HG03025 (cell line): ENCODE measurements around the gene TUT4.
"Not testable (repeated sequence)": the region's sequence is repeated elsewhere in the genome, so short reads cannot be mapped to it uniquely, and the experiment has no call there.

ENCODE experiments used
- ATAC-seq: cut with Tn5 transposase; IDR thresholded peaks from one replicate; pipeline ENCODE4 v1.9.1; 2021; ENCODE audit warnings: mild to moderate bottlenecking, moderate library complexity; ENCODE audit not compliant: unreplicated experiment, low FRiP score

Gene TUT4

GRCh38 chr1:52552505-52553361, at the start of gene TUT4:
TUT4 (minus strand) TSS chr1:52553092; CDS start chr1:52526280, 26,812 bp downstream.
- peak; percentile 49 for ATAC-seq

DNA sequence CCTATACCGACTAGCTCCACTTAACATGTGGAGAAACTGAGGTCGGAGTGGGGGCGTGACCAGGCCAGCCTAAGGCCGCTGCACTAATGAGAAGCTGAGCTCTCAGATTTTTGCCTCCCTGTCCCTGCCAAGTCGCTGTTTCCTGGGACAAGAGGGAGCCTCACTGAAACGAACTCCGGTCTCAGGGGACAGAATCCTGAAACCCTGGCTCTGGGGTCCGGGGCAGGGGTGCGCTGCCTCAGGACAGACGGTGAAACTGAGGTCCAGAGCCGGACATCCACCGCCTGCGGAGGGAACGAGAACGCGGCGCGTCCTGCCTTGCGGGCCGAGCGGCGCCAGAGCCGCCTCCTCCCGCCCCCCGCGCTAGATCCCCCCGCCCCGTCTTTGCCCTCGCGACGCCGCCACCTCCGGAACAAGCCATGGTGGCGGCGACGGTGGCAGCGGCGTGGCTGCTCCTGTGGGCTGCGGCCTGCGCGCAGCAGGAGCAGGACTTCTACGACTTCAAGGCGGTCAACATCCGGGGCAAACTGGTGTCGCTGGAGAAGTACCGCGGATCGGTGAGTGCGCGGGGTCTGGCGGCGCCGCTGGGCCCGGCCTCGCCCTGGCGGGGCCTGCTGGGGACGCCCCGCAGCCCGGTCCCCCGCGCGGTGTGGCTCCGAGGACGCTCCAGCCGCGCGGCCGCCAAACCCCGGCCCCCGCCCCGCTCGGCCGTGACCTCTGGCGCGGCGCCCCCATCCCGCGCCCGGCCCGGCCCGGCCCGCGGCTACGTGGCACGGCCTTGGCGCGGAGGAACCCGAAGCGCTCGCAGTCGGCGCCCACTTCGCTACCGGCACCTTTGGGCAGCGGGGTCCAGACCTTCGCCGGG, 49.3 kb upstream of the TUT4 start, which contains the start of gene GPX7:
GPX7 (plus strand) TSS at position 381 of the 865 bp plus-strand sequence; CDS start at position 420, 39 bp downstream.
- no peak for ATAC-seq

- ATAC-seq: no peak
Measured at GRCh38 chr1:52601519-52601918, 48.6 kb upstream of the TUT4 start.

DNA sequence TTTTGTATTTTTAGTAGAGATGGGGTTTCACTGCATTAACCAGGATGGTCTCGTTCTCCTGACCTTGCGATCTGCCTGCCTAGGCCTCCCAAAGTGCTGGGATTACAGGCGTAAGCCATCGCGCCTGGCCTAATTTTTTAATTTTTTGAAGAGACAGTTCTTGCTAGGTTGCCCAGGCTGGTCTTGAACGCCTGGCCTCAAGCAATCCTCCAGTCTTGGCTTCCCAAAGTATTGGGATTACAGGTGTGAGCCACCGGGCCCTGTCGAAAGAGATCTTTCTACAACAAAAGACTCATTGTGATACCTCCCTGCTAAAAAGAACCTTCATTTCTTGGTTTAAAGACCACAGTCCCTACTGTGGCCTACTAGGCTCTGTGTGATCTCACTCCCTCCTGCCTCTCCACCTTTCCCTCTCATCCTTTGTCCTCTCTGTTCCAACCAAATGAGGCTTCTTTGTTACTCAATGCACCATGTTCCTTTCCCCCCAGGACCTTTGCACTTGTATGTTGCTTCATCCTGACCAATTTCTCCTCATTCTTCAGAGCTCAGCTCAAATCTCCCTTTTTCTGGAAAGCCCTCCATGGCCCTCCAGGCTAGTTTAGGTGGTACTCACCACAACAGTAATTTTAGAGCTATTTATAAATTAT, 47.8 kb upstream of the TUT4 start:
- no peak for ATAC-seq

DNA sequence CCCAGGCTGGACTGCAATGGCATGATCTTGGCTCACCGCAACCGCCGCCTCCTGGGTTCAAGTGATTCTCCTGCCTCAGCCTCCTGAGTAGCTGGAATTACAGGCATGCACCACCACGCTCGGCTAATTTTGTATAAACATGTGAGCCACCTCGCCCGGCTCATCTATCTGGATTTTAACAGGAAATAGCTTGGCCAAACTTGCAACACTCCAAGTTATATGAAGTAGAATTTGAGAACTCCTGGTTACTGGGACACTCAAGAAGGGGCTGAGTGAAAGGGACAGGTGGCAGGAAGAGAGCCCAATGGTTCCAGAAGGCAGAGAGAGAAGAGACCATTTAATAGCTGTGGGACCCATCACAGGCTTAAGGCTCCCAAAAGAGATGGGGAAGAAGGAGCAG, 46.3 kb upstream of the TUT4 start:
- no peak for ATAC-seq

GRCh38 chr1:52598729-52599128, 45.8 kb upstream of the TUT4 start:
- no peak for ATAC-seq

DNA sequence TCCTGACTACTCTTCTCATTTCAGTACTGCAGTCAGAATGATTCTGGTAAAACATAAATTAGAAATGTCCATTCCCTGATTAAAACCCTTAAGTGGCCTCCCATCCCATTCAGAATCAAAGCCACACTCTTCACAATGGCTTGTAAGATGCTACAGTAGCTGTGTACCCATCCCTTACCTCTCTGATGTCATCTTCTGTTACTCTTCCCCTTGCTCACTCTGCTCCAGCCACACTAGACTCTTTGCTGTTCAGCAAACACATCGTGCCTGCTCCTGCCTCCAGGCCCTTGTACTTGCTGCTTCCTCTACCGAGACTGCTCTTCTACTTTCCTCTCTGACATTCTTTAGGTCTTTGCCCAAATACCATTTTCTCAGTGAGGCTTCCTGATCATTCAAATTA, 45.0 kb upstream of the TUT4 start:
- ATAC-seq: no peak

- ATAC-seq: no peak
Measured at GRCh38 chr1:52595061-52595460, 42.2 kb upstream of the TUT4 start.

- ATAC-seq: no peak
Measured at GRCh38 chr1:52593495-52593894, 40.6 kb upstream of the TUT4 start.

DNA sequence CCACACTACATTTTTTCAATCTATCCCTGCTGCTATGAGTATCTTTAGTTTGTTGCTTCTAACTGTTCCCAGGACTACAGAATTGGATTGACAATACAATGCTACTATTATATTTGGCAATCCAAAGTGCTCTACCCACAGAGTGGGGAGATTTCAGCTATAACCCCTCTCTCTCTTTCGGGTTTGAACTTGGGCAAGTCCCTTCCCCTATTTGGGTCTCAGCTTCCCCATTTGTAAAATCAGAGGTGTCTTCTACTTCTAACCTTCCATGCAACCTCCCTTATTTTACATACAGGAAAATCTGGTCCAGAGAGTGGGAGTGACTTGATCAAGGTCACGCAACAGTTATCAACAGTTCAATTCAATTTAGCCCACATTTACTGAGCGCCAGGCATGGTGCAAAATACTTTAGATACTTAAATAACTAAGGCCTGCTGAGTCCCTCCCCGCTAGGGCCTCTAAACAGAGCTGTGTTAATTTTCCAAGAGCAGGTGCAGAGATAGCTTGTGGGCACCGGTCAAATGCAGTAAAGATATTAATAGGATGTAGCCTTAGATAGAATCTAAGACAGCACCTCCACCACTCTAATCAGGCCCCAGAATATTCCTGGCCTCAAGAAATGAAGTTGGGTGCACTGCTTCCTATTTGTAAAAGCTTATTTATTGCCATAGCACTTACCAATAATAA, 39.9 kb upstream of the TUT4 start:
- no peak for ATAC-seq

DNA sequence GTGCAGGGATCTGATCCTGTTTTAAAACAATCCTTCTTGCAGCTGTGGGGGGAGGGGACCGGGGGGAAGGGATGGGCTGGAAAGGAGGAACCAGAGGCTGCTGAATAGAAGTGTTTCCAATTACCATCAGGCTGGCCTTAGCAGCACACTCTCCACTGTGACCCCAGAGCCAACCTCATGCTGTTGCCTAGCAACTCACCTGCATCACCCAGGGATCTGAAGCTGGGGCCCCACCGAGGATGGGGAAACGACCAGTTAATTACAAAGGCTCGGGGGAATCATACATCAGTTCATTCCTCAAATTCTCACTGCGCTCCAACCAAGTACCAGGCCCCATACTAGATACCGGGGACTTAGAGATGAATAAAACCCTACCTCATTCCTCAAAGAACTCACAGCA, 37.4 kb upstream of the TUT4 start:
- ATAC-seq: no peak

- no peak for ATAC-seq
Measured at GRCh38 chr1:52588535-52588934, 35.6 kb upstream of the TUT4 start.

GRCh38 chr1:52588027-52588426, 35.1 kb upstream of the TUT4 start:
- ATAC-seq: no peak

DNA sequence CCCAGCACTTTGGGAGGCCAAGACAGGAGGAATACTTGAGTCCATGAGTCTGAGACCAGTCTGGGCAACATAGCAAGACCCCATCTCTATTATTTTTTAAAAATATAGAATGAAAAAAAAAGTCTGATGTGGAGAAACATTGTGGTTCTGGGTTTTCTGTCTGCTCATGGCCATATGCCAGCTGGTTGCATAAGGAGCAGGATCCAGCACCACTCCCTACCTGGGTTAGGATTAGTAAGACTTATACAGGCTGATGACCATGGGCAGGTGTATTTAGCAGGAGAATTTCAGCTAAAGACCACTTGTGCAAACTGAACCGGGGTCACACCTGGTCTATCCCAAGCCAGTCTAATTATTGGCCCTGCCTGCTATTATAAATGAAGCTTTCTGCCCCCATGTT, 32.6 kb upstream of the TUT4 start:
- ATAC-seq: no peak

DNA sequence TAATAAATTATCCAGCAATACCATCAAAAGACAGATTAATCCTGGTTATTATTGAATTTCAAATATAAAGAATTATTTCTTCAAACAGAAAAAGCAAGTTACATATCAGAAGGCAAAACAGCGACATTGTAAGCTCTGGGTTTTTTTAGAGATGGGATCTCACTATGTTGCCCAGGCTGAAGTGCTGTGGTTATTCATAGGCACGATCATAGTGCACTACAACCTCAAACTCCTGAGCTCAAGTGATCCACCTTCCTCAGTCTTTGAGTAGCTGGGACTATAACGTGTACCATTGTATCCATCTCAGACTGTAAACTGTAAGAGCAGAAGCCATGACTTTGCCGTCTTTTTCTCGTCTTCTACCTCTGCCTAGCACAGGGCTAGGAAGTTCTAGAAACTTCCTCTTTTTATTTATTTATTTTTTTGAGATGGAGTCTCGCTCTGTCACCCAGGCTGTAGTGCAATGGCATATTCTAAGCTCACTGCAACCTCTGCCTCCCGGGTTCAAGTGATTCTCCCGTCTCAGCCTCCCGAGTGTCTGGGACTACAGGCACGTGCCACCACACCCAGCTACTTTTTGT, 29.3 kb upstream of the TUT4 start:
- ATAC-seq: no peak

DNA sequence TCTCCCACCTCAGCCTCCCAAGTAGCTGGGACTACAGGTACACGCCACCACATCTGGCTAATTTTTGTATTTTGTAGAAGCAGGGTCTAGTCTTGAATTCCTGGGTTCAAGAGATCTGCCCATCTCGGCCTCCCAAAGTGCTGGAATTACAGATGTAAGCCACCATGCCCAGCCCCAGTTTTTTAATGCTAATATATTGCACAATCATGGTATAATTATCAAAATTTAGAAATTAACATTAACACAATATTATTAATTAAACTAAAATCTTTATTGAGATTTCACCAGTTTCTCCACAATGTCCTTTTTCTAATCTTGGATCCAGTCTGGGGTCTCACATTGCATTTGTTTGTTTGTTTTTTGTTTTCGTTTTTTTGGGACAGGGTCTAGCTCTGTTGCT, 27.4 kb upstream of the TUT4 start:
- ATAC-seq: no peak

- no peak for ATAC-seq
Measured at GRCh38 chr1:52579415-52579814, 26.5 kb upstream of the TUT4 start.

DNA sequence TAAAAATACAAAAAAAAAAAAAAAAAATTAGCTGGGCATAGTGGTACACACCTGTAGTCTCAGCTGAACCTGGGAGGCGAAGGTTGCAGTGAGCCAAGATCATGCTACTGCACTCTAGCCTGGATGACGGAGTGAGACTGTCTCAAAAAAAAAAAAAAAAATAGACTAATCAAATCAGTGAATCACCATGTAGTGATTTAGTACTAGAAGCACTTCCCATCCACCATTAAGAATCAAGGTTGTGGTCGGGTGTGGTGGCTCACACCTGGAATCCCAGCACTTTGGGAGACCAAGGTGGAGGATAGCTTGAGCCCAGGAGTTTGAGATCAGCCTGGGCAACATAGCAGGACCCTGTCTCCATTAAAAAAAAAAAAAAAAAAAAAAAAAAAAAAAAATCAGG, 25.2 kb upstream of the TUT4 start:
- not testable (repeated sequence) for ATAC-seq

DNA sequence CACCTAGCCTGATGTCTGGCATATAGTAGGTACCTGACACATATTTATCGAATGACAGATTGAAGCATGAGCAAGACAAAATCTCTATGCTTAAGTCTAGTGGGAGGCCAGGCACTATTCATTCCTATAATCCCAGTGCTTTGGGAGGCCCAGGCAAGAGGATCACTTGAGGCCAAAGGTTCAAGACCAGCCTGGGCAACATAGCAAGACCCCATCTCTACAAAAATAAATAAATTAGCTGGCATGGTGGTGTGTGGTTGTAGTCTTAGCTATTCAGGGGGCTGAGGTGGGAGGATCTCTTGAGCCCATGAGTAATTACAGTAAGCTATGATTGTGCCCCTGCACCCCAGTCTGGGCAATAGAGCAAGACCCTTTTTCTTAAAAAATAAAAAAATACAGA, 23.2 kb upstream of the TUT4 start:
- no peak for ATAC-seq

GRCh38 chr1:52574594-52574993, 21.7 kb upstream of the TUT4 start:
- ATAC-seq: no peak
